C1 segment of cervical spinal cord (tissue), 14 donors: ENCODE data around the gene BST1.

Experiments
- DNase-seq, 14 donors: peaks; one replicate each; lab custom pipeline; 2025; lab: John Stamatoyannopoulos, UW

BST1 gene

DNA sequence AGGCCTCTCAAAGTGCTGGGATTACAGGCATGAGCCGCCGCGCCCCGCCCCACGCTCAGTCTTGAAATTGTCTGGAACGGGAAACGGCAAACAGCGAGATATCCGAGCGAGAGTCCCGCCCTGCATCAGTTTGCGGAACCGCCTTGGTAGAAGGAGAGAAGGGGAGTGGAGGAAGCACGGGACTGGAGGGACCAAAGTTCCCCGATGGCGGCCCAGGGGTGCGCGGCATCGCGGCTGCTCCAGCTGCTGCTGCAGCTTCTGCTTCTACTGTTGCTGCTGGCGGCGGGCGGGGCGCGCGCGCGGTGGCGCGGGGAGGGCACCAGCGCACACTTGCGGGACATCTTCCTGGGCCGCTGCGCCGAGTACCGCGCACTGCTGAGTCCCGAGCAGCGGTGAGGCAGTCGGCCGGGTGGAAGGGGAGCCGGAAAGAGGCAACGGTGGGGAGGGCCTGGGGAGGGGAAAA is at the start of gene BST1:
BST1 (plus strand) TSS at position 125 of the 463 bp plus-strand sequence; CDS start at position 205, 80 bp downstream.
- DNase-seq = peak in 10 of 14 donors; percentile 6 to 78 (median 22)

DNA sequence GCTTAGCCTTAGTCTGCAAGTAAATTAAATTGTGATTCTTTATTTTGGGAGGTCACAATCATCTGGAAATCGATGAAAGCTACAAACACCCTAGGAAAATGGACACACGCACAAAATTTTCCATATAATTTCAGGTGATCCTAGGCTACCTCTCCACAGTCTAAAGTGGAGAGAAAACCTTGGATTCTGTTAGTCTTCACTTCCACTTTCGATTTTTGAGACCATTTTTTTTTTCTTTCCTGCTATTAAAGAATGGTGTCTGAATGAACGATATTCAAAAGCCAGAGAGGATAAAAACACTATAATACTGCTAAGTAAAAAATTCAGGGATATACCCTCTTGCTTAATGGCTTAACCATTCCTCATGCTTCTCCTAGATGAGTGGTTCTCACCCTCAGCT is 49.4 kb upstream of the BST1 start:
- DNase-seq = no peak

- peak in 4 of 14 donors; percentile 3 to 49 (median 33) for DNase-seq
Observed at GRCh38 chr4:15653864-15654592, 48.8 kb upstream of the BST1 start.

DNA sequence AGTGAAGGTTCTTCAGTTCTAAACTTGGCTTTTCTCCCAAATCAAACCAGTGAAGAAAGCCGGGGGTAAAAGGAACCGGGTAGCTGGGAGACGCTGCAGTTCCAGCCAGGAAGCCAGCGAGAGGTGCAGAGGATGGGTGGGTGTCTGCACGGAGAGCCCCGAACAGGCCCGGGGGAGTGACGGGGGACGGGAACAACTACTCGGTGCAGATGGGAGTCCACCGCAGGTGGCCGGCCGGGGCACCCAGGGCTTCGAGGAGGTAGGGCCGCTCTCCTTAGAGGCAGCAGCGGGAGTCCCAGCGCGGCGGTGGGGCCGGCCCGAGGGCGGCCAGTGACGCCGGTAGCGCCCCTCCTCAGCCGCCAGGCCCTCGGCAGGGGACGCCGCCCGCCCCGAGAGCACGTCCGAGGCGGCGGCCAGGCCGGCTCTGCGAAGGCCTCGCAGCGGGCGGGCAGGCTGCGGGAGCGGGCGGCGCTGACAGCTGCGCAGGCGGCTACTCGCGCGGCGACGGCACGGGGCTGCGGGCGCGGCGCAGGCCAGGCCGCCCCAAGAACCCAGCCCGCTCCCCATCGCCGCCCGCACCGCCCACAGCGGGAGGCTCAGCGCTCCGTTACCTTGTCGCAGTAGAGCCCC is 48.2 kb upstream of the BST1 start:
- peak in 11 of 14 donors; percentile 27 to 84 (median 63) for DNase-seq

- DNase-seq = peak; percentile 52 to 89 (median 76)
Observed at GRCh38 chr4:15655223-15656037, 47.4 kb upstream of the BST1 start, which contains the start of gene FBXL5. TSS of gene FBXL5 (minus strand) at chr4:15655357. CDS start at chr4:15655287, 70 bp downstream.

- peak in 6 of 14 donors; percentile 51 to 71 (median 68) for DNase-seq
Observed at GRCh38 chr4:15656038-15656470, 46.8 kb upstream of the BST1 start.

DNA sequence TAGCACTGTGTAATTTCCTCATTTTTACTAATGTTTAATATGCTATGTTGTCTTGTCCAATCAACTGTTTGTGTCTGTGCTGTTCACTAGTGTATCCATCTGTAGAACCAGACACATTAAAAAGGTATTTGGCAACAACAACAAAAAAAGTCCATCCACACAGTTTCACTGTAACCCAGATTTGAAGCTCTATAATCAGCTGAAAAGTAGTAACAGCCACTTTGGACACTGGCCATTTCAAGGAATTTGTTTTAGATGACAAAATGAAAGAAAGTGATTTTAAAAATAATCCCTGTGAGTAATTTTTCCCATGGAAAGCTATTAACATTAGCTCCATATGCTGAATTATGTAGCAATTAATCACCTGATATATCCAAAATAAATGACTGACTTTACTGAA is 45.5 kb upstream of the BST1 start:
- DNase-seq = no peak

DNA sequence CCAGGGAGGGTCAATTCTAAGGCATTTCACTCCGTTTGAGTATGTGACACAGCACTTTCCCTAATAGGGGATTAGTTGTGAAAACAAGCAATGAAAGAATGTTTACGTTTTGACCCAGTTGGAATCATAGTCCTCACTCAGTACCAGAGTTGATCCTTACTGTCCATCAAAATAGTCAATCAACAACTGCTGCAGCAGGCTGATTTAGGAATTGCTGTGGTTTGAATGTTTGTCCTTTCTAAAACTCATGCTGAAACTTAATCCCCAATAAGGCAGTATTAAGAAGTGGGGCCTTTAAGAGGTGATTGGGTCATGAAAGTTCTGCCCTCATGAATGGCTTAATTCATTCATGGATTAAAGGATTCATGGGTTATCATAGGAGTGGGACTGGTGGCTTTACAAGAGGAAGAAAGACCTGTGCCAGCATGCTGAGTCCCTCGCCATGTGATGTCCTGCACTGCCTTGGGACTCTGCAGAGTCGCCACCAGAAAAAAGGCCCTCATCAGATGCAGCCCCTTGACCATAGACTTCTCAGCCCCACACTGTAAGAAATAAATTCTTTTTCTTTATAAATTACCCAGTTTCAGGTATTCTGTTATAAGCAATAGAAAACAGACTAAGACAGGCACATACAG is 44.6 kb upstream of the BST1 start:
- no peak for DNase-seq

- DNase-seq = no peak
Observed at GRCh38 chr4:15658781-15659180, 44.1 kb upstream of the BST1 start.

DNA sequence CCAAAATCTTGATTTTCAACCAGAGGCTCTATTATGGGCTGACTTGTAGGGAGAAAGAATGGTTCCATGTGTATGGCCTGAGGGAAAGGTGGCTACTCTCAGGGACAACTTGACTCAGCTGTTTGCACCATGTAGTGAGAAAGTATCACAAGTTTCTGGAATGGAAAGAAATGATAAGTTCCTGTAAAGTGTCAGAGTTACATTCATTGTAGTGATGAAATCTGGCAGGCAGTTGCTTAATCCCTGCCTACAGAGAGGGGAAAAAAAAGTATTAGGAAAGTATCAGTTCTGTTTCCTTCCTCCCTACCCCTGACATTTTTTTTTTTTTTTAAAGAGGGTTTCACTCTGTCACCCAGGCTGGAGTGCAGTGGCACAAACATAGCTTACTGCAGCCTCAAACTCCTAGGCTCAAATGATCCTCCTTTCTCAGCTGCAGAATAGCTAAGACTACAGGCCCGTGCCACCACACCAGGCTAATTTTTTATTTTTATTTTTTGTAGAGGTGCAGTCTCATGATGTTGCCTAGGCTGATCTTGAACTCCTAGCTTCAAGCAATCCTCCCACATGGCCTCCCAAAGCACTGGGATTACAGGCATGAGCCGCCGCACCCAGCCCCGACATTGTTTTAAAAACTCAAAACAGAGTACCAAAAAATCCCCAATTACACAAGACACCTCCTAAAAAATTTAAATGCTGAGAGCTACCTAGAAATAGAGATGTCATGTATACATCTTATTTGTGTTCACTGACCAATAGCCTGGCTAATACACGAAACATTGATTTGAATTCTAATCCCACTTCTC is 42.9 kb upstream of the BST1 start:
- DNase-seq = no peak

DNA sequence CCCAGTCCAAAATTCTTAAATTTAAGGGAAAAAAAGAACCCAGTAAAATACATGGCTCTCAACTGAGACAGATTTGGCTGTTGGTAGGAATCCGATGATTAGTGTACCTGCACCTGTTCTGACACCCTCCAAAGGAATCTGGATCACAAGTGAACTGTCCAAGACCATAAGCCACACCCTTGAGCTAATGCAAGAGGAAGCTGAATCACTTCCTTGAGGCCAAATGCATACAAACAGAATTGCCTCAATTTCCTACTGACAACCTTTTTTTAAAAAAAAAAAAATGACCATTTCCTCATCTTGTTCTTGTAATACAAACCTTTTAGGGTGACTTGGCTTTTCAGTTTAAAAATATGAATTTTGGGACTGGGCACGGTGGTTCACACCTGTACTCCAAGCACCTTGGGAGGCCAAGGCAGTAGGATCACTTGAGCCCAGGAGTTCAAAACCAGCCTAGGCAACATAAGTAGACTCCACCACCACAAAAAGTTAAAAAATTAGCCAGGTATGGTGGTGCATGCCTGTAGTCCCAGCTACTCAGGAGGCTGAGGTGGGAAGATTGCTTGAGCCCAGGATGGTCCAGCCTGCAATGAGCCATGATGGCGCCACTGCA is 37.0 kb upstream of the BST1 start:
- no peak for DNase-seq

DNA sequence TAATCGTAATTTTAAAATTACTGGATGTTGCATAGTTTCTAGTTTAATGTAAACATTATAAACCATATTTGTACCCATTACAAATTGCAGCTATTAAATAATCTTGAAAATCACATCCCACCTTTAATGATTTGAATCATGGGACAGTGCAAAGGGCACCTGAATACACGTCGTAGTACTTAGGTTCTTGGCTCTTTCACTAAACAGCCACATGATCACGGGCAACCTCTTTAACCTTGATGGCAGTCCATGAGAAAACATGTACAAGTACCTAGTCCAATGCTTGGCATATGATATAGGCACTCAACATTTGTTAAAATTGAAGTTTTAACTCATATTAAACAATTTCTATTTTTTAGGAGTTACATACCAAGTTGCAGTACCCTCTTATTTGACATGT is 35.9 kb upstream of the BST1 start:
- no peak for DNase-seq

GRCh38 chr4:15668566-15669435 is 34.1 kb upstream of the BST1 start:
- no peak for DNase-seq

GRCh38 chr4:15670576-15670975 is 32.3 kb upstream of the BST1 start:
- DNase-seq = no peak

GRCh38 chr4:15672101-15672500 is 30.8 kb upstream of the BST1 start:
- DNase-seq = no peak

GRCh38 chr4:15673337-15673736 is 29.5 kb upstream of the BST1 start:
- DNase-seq = no peak

- no peak for DNase-seq
Observed at GRCh38 chr4:15674046-15674445, 28.8 kb upstream of the BST1 start.

GRCh38 chr4:15674926-15675325 is 27.9 kb upstream of the BST1 start:
- DNase-seq = no peak

GRCh38 chr4:15675356-15675755 is 27.5 kb upstream of the BST1 start:
- no peak for DNase-seq
